ENCODE results near the gene KRTAP20-1.

Gene KRTAP20-1, protein sequence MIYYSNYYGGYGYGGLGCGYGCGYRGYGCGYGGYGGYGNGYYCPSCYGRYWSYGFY

GRCh38 chr21:30616125-30616524, at the start of gene KRTAP20-1:
TSS of gene KRTAP20-1 (plus strand) at chr21:30616425. CDS start at chr21:30616455, 30 bp downstream.
- no peak for DNase-seq (ENCODE audit: low read depth)

DNA sequence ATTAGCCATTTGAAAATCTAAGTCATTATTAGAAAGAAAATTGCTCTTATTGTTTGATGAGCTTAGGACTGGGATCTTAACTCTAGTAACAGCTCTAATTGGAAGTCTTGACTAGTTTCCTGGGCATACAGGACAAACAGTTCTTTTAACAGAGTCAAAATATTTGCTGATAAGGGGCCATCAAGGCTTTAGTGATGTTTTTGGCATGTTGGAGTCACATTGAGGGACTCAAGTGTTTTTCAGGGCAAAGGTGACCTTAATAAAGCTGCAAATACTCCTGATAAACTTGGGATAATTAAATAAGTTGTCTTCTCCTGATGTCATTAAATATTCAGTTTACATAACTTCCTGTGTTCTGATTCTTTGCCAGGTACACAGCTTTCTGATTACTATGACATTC, 48.6 kb upstream of the KRTAP20-1 start:
- no peak for DNase-seq (ENCODE audit: low read depth)

DNA sequence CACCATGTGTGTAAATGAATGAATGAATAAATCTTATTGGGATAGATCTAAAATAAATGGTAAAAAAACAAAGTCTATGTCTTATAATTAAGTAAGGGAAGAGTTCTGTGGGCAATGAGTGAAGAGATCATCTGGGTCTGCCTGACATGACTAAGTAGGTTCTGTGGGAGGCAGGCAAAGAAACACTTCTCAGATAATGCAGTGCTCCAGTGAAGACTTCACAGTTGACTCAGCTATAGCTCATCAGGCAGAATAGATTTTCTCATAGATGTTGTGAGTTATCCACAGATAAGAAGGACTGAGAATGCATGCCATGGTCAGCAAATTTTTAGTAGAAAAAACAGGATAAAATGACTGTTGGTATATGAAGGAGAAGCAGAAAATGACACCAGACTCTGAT, 38.5 kb upstream of the KRTAP20-1 start:
- DNase-seq (ENCODE audit: low read depth), result no peak

- no peak for DNase-seq (ENCODE audit: low read depth)
Measured at GRCh38 chr21:30579346-30579745, 36.9 kb upstream of the KRTAP20-1 start.

- no peak for DNase-seq (ENCODE audit: low read depth)
Measured at GRCh38 chr21:30580132-30580531, 36.1 kb upstream of the KRTAP20-1 start.

DNA sequence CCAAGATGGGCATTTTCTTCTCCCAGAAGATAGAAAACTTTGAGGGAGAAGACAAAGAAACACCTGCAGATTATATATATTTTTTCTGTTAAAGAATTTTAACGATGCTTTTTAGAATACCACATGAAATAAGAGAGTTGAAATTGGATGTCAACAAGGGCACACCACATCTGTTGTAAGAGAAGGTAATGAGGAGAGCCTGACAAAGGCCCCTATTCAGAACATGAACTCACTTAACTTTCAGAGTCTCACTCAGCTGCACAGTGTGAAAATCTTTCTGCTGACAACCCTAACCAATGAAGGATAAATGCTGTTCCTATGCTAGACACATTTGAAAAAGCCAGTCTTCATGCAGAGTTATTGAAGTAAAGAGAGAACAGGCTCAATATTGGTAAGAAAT, 33.4 kb upstream of the KRTAP20-1 start:
- DNase-seq (ENCODE audit: low read depth), result no peak

DNA sequence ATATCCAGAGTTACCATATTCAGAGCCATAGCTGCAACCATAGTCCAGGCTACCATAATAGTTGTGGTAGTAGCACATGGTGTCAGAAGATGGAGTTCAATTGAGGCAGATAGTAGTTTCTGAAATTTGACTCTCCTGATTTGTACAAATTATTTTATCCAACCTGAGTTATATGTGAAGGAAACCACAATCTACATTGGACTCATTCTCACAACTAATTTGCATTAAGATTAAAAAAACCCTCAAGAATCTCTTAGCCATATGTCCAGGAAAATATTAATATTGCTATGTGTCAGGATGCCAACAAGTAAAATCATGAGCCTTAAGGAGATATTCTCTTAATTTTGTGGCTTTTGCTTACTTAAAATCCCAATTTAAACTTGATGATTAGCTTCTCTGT, 25.9 kb upstream of the KRTAP20-1 start, which contains the start of gene KRTAP22-2:
Gene KRTAP22-2, minus strand, starts transcription at position 101 of the 400 bp plus-strand sequence.
- DNase-seq (ENCODE audit: low read depth), result no peak

GRCh38 chr21:30592140-30592539, 24.1 kb upstream of the KRTAP20-1 start, which contains the start of gene KRTAP6-3:
TSS of gene KRTAP6-3 (plus strand) at chr21:30592440. CDS start at chr21:30592446, 6 bp downstream.
- no peak for DNase-seq (ENCODE audit: low read depth)

GRCh38 chr21:30598802-30599201, 17.4 kb upstream of the KRTAP20-1 start, which contains the start of gene KRTAP6-2:
TSS of gene KRTAP6-2 (minus strand) at chr21:30598902. CDS start at chr21:30598874, 28 bp downstream.
- no peak for DNase-seq (ENCODE audit: low read depth)

- DNase-seq (ENCODE audit: low read depth), result no peak
Measured at GRCh38 chr21:30600787-30601186, 15.4 kb upstream of the KRTAP20-1 start, which contains the start of gene KRTAP22-1. TSS of gene KRTAP22-1 (plus strand) at chr21:30601087.

DNA sequence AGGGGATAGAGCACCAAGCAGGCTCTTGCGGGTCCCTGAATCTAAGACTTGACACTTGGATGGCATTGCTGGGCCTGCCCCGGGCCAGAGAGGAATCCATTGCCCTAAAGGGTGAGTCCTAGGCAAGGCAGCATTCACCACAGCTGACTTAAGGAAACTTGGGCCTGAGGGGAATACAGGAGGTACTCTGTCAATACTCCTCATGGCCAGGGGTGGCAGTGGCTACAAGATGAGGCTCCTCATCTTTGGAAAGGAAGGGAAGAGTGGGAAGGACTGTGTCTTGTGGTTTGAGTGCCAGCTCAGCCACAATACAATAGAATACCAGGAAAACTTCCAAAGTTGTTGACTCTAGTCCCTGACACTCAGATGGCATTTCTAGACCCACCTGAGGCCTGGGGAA, 10.3 kb upstream of the KRTAP20-1 start:
- DNase-seq (ENCODE audit: low read depth), result no peak

DNA sequence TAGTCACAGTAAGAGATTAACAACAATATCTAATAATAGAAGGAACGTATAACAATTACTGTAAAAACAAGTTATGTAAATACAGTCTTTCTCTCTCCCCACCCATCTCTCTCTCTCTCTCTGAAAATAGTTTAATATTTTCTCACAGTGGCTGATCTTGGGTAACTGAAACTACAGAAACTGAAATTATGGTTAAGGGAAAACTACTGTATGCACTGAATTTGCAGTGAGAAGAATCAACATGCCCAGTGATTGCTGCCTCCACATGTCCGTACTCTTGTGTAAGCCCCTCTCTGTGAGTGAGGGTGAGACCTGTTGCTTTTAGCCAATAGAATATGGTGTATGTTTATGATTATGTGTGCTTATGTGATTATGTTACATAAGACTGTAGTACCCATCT, 4.1 kb upstream of the KRTAP20-1 start:
- no peak for DNase-seq (ENCODE audit: low read depth)

DNA sequence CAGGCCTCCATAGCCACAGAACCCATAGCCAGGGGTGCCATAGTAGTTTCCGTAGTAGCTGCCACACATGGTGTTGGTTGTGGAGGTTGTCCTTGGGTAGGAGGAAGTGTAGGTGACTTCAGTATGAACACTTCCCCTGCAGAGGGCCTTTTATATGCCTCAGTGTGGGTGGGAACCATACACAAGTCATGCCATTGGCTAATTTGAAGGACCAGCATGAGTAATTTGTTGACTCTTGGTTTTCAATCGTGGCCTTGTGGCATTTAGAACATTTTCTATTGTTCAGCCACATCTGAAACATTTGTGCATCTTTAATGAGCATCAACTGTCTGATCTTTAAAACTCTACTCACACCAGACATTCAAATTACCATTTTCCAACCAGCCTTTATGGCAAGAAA, 2.4 kb upstream of the KRTAP20-1 start, which contains the start of gene KRTAP6-1:
Gene KRTAP6-1, minus strand, starts transcription at position 95 of the 400 bp plus-strand sequence. Its CDS starts 26 bp downstream, at position 69.
- DNase-seq (ENCODE audit: low read depth), result no peak

GRCh38 chr21:30615199-30615598, 1.0 kb upstream of the KRTAP20-1 start:
- no peak for DNase-seq (ENCODE audit: low read depth)

GRCh38 chr21:30620080-30620479, 3.9 kb downstream of the KRTAP20-1 start:
- DNase-seq (ENCODE audit: low read depth), result no peak

GRCh38 chr21:30620522-30620921, 4.3 kb downstream of the KRTAP20-1 start, which contains the start of gene KRTAP20-4:
TSS of gene KRTAP20-4 (plus strand) at chr21:30620627.
- DNase-seq (ENCODE audit: low read depth), result no peak

- DNase-seq (ENCODE audit: low read depth), result no peak
Measured at GRCh38 chr21:30623362-30623761, 7.1 kb downstream of the KRTAP20-1 start.

DNA sequence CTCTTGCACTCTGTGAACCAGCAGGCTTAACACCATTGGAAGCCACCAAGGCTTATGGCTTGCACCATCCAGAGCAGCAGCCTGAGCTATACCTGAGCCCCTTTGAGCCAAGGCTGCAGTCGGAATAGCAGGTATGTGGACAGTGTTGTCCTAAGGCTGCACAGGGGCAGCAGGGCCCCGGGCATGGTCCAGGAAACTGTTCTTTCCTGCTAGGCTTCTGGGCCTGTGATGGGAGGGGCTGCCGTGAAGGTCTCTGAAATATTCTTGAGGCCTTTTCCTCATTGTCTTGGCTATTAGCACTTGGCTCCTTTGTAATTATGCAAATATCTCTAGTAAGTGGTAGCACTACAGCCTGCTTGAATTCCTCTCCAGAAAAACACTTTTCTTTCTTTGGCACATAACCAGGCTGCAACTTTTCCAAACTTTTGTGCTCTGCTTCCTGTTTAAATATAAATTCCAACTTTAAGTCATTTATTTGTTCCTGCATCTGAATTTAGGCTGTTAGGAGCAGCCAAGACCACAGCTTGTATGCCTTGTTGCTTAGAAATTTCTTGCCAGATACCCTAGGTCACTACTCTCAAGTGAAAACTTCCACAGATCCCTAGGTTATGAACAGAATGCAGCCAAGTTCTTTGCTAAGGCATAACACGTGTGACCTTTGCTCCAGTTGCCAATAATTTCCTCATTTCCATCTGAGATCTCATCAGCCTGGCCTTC, 9.4 kb downstream of the KRTAP20-1 start:
- DNase-seq (ENCODE audit: low read depth), result no peak

GRCh38 chr21:30628109-30628508, 11.9 kb downstream of the KRTAP20-1 start:
- DNase-seq (ENCODE audit: low read depth), result no peak

- no peak for DNase-seq (ENCODE audit: low read depth)
Measured at GRCh38 chr21:30629200-30629599, 13.0 kb downstream of the KRTAP20-1 start.

GRCh38 chr21:30634906-30635305, 18.7 kb downstream of the KRTAP20-1 start, which contains the start of gene KRTAP20-2:
TSS of gene KRTAP20-2 (plus strand) at chr21:30635206. CDS start at chr21:30635264, 58 bp downstream.
- DNase-seq (ENCODE audit: low read depth), result no peak

DNA sequence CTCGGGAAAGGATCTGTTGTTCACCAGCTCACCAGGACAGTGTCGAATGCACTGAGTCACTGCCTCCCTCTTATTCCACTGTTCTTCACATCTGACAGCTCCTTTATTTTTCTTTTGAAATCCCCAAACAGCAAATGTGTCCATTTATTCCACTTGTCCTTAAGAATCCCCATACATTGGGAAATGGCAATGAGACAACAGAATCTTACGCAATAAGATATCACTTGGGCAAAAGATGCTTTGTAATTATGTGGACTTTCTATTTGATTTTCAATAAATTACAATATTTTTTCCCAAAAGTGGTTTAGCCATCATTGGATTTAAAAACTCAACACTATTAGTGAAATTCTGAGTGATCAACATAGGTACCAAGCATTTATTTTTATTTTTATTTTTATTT, 22.5 kb downstream of the KRTAP20-1 start:
- DNase-seq (ENCODE audit: low read depth), result no peak

DNA sequence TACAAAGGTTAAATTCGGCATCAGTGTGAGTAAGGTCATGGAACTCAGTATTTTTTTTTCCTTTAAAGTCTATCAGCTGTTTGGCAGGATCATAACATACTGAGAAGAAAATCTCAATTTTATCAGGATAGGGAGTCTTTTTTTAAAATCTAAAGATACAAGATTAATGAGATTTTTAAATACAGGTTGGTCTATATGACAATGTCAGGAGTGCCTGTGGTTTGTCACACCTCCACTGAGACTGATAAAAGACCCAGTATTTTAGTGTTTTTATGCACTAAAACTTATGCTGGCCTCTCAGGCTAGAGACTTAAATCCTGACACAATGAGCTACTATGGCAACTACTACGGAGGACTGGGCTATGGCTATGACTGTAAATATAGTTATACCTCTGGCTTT, 26.3 kb downstream of the KRTAP20-1 start, which contains the start of gene KRTAP20-3:
Gene KRTAP20-3, plus strand, starts transcription at position 301 of the 400 bp plus-strand sequence.
- no peak for DNase-seq (ENCODE audit: low read depth)
